GM23248 (cell line): ENCODE measurements around the gene ARHGEF11. TPM values are rescaled to one million over a fixed set of nuclear protein-coding genes. Genes with fewer than 3 reads are reported as not detected.

Source experiments
- DNase-seq: peaks from one replicate; pipeline ENCODE4 v3.0.0-alpha.2; 2015
- H2AFZ ChIP-seq: fragments of 200-600 bp; sonication (generic); 2 replicates; pipeline ENCODE4 v1.6.1; 2016; ENCODE audit warnings: antibody characterized with exemption
- H3F3A ChIP-seq: fragments of 200-600 bp; sonication (generic); 2 replicates; pipeline ENCODE4 v1.6.1; 2016; ENCODE audit warnings: mild to moderate bottlenecking, antibody characterized with exemption, mixed run types; ENCODE audit not compliant: insufficient read depth
- H3K27ac ChIP-seq: fragments of 200-600 bp; sonication (generic); 2 replicates; pipeline ENCODE4 v1.5.1; 2016; ENCODE audit warnings: mild to moderate bottlenecking
- H3K27me3 ChIP-seq: fragments of 200-600 bp; sonication (generic); replicated peaks from 2 replicates; pipeline ENCODE4 v1.6.1; 2016; ENCODE audit warnings: mild to moderate bottlenecking; ENCODE audit not compliant: insufficient read depth
- H3K36me3 ChIP-seq: fragments of 200-600 bp; sonication (generic); 2 replicates; pipeline ENCODE4 v1.6.1; 2016; ENCODE audit warnings: low read depth, mild to moderate bottlenecking
- H3K4me1 ChIP-seq: fragments of 200-600 bp; sonication (generic); 2 replicates; pipeline ENCODE4 v1.6.1; 2016; ENCODE audit warnings: mild to moderate bottlenecking; ENCODE audit not compliant: insufficient read depth
- H3K4me2 ChIP-seq: fragments of 200-600 bp; sonication (generic); one replicate; pipeline ENCODE4 v1.6.1; 2016; ENCODE audit warnings: mild to moderate bottlenecking; ENCODE audit not compliant: unreplicated experiment
- H3K4me3 ChIP-seq: fragments of 200-600 bp; sonication (generic); 2 replicates; pipeline ENCODE4 v1.5.1; 2016; ENCODE audit warnings: mild to moderate bottlenecking
- H3K79me2 ChIP-seq: fragments of 200-600 bp; sonication (generic); 2 replicates; pipeline ENCODE4 v1.6.1; 2016; ENCODE audit warnings: mild to moderate bottlenecking; ENCODE audit not compliant: insufficient read depth
- H3K9ac ChIP-seq: fragments of 200-600 bp; sonication (generic); 2 replicates; pipeline ENCODE4 v1.6.1; 2016; ENCODE audit warnings: mild to moderate bottlenecking
- H3K9me2 ChIP-seq: fragments of 200-600 bp; sonication (generic); 2 replicates; pipeline ENCODE4 v1.6.1; 2016; ENCODE audit warnings: mixed run types, mild to moderate bottlenecking, moderate library complexity; ENCODE audit not compliant: insufficient read depth
- H3K9me3 ChIP-seq: fragments of 200-600 bp; sonication (generic); one replicate; pipeline ENCODE4 v1.6.1; 2017; ENCODE audit warnings: low read depth
- H4K20me1 ChIP-seq: fragments of 200-600 bp; sonication (generic); 2 replicates; pipeline ENCODE4 v1.6.0; 2016; ENCODE audit not compliant: insufficient read depth
- EZH2 ChIP-seq: fragments of 200-600 bp; sonication (generic); IDR thresholded peaks from 2 replicates; pipeline ENCODE4 v1.6.1; 2018; ENCODE audit warnings: antibody characterized with exemption, mild to moderate bottlenecking; ENCODE audit not compliant: insufficient read depth, poor library complexity, severe bottlenecking
- EZH2phosphoT487 ChIP-seq: fragments of 200-600 bp; sonication (generic); IDR thresholded peaks from 2 replicates; pipeline ENCODE4 v1.6.1; 2018; ENCODE audit warnings: antibody characterized with exemption, moderate library complexity, mild to moderate bottlenecking, low read depth; ENCODE audit not compliant: insufficient read depth
- WGBS, 2 experiments: methylation state at CpG; one replicate each; pipeline ENCODE4 v1.1.6; 2015 to 2017; ENCODE audit warnings: low lambda C conversion rate in 2 of 2, low coverage in 1 of 2; ENCODE audit errors: missing lambda C conversion rate in 2 of 2; 5-methylcytosine and 5-hydroxymethylcytosine counted together
- in situ Hi-C: fragments of 300-500 bp; cut with MboI; formaldehyde crosslinking; loops from 2 replicates; pipeline ENCODE4 v1.15.0; 2020
- polyA plus RNA-seq: library from polyadenylated mRNA; unstranded; fragments of >200 nt; fragmentation: Nextera tagmentation; extraction: Ambion mirVana; gene quantifications from 2 replicates; pipeline ENCODE4 v1.2.1, GENCODE V29; 2016
- total RNA-seq: library from RNA; depleted of rRNA; stranded (reverse); fragments of >200 nt; shearing (Covaris generic); gene quantifications from 2 replicates; pipeline ENCODE4 v1.2.3, GENCODE V29; 2014

Gene ARHGEF11
- total and polyA plus RNA-seq, 2 experiments from 2014 or later: 13.3 to 23.0 TPM

DNA sequence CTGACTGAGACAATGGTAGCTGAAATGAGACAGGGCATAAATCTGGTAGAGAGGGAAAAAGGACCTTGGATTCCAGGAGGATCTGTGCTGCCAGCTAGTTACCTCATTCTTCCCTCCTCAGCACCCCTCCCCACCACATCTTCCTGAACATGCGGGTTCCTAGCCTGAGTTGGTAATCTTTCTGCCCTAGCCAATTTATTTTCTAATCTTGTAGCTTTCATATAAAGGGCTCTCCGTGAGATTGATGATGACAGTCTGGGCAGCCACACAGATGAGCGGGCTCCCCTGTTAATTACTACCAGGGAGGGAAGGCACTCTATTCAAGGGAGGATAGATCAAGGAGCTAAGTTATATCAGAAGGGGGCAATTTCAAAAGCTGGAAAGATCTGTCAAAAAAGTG, 20.2 kb downstream of the ARHGEF11 start:
- in situ Hi-C loops: no loop called here
- H2AFZ ChIP-seq: no peak overlapping the region
- no peak for DNase-seq
- H3F3A ChIP-seq: peaks cover 8% of the 10 kb centered on the region; the same call in 1 of the 2 replicates
- H3K9me2 ChIP-seq: no peaks in the 10 kb centered on the region
- H3K9me3 ChIP-seq: peaks cover 4% of the 10 kb centered on the region
- no peak overlapping the region for H3K9ac ChIP-seq
- H3K27ac ChIP-seq: no peak overlapping the region
- TF ChIP-seq EZH2: no peak
- TF ChIP-seq EZH2phosphoT487: no peak
- no peak overlapping the region for H3K4me3 ChIP-seq
- WGBS, 2 experiments: 27 to 38% methylated on average over 3 of the region's 3 CpGs
- no peaks in the 10 kb centered on the region for H3K27me3 ChIP-seq
- no peak overlapping the region for H3K4me2 ChIP-seq
- H3K36me3 ChIP-seq: 0 out of 2 replicates have a peak, but pooled peaks cover 12% of the 10 kb centered on the region
- H3K4me1 ChIP-seq: peaks cover 9% of the 10 kb centered on the region; the same call in 1 of the 2 replicates
- peaks cover 100% of the 10 kb centered on the region for H3K79me2 ChIP-seq
- H4K20me1 ChIP-seq: peaks cover 12% of the 10 kb centered on the region; the same call in 1 of the 2 replicates

DNA sequence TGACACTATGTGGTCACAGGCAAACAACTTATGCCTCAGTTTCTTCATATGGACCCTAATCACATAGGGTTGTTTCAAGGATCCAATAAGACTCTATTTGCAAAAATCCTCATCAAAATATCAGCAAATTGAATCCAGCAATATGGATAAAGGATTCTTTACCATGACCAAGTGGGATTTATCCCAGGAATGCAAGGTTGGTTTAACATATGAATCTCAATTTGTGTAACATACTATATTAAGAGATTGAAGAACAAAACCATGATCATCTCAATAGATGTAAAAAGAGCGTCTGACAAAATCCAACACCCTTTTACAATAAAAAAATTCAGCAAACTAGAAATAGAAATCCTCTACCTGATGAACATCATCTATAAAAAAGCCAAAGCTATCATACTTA, 23.9 kb downstream of the ARHGEF11 start:
- peaks cover 9% of the 10 kb centered on the region; the same call in 1 of the 2 replicates for H3K4me1 ChIP-seq
- in situ Hi-C loops: no loop called here
- peaks cover 4% of the 10 kb centered on the region for H3K9me3 ChIP-seq
- H3K9me2 ChIP-seq: no peaks in the 10 kb centered on the region
- H4K20me1 ChIP-seq: peaks cover 11% of the 10 kb centered on the region; the same call in 1 of the 2 replicates
- H3K79me2 ChIP-seq: peaks cover 100% of the 10 kb centered on the region
- H2AFZ ChIP-seq: no peak overlapping the region
- 0 out of 2 replicates have a peak, but pooled peaks cover 12% of the 10 kb centered on the region for H3K36me3 ChIP-seq
- H3K27me3 ChIP-seq: no peaks in the 10 kb centered on the region
- H3F3A ChIP-seq: peaks cover 7% of the 10 kb centered on the region; the same call in 1 of the 2 replicates
- H3K9ac ChIP-seq: no peak overlapping the region
- H3K4me2 ChIP-seq: no peak overlapping the region
- 90 to 100% methylated on average over 1 of the region's 1 CpG for WGBS, 2 experiments
- DNase-seq: no peak
- TF ChIP-seq EZH2 (no peak), EZH2phosphoT487 (no peak)
- no peak overlapping the region for H3K4me3 ChIP-seq
- no peak overlapping the region for H3K27ac ChIP-seq

DNA sequence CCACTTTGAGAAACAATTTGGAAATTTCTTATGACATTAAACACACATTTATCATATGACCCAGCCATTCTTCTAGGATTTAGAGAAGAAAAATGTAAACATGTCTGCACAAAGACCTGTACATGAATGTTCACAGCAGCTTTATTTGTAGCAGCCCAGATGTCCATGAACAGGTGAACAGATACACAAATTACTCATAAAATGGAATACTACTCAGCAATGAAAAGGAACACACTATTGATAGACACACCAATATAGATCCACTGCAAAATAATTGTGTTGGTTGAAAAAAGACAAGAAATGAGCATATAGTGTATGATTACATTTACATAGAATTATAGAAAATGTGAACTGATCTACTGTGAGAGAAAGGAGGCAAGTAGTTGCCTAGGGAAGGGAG, 26.1 kb downstream of the ARHGEF11 start:
- no peaks in the 10 kb centered on the region for H3K9me2 ChIP-seq
- no peaks in the 10 kb centered on the region for H3K4me1 ChIP-seq
- H3K4me3 ChIP-seq: no peak overlapping the region
- peaks cover 99% of the 10 kb centered on the region for H3K79me2 ChIP-seq
- no peak overlapping the region for H3K9ac ChIP-seq
- H3F3A ChIP-seq: no peaks in the 10 kb centered on the region
- in situ Hi-C loops: no loop called here
- DNase-seq: no peak
- TF ChIP-seq EZH2phosphoT487 (no peak), EZH2 (no peak)
- 0 out of 2 replicates have a peak, but pooled peaks cover 12% of the 10 kb centered on the region for H3K36me3 ChIP-seq
- no peak overlapping the region for H2AFZ ChIP-seq
- peaks cover 4% of the 10 kb centered on the region; the same call in 1 of the 2 replicates for H4K20me1 ChIP-seq
- no peak overlapping the region for H3K27ac ChIP-seq
- no peak overlapping the region for H3K4me2 ChIP-seq
- peaks cover 4% of the 10 kb centered on the region for H3K9me3 ChIP-seq
- no peaks in the 10 kb centered on the region for H3K27me3 ChIP-seq

DNA sequence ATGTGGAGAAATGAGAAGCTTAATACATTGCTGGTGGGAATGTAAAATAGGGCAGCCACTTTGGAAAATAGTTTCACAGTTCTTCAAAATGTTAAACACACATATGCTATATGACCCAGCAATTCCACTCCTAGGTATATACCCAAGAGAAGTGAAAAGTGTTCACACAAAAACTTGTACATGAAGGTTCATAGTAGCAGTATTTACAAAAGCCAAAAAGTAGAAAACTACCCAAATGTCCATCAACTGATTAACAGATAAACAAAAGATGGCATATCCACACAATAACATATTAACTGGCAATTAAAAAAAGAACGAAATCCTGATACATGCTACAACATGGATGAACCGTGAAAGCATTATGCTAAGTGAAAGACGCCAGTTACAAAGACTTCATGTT, 33.7 kb downstream of the ARHGEF11 start:
- Histone ChIP-seq H3K27me3 (no peaks in the 10 kb centered on the region), H3K4me2 (no peak overlapping the region), H3K27ac (no peak overlapping the region), H3K9me3 (no peaks in the 10 kb centered on the region), H3K9me2 (no peaks in the 10 kb centered on the region), H4K20me1 (peaks cover 13% of the 10 kb centered on the region; the same call in 1 of the 2 replicates), H3K9ac (no peak overlapping the region), H3K36me3 (no peaks in the 10 kb centered on the region), H3K4me3 (no peak overlapping the region), H3K79me2 (peaks cover 93% of the 10 kb centered on the region), H3F3A (peaks cover 5% of the 10 kb centered on the region; the same call in 1 of the 2 replicates), H3K4me1 (peaks cover 5% of the 10 kb centered on the region), H2AFZ (no peak overlapping the region)
- no peak for DNase-seq
- 94 to 98% methylated on average over 3 of the region's 3 CpGs for WGBS, 2 experiments
- in situ Hi-C loops: no loop called here
- no peak for TF ChIP-seq EZH2phosphoT487
- TF ChIP-seq EZH2: no peak

DNA sequence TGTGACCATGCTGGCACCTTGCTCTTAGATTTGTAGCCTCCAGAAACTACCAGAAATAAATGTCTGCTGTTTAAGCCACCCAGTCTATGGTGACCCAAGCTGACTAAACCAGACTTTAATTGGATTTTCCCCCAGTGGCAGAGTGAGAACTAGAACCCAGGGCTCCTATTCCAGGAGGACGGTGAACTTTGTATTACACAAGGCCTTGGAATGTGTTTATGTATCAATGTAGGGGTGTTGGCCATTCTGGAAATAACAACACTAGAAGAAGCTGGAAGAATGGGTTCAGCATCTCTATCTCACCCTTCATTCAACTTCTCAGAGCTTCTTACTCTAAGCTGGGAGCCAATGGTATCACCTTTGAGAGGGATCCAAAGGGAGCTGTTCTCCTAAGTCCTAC, 37.0 kb downstream of the ARHGEF11 start:
- Histone ChIP-seq H3K9me2 (no peaks in the 10 kb centered on the region), H3K4me3 (no peak overlapping the region), H3F3A (peaks cover 5% of the 10 kb centered on the region; the same call in 1 of the 2 replicates), H3K4me2 (peak overlapping the region; percentile 4), H3K36me3 (no peaks in the 10 kb centered on the region), H2AFZ (no peak overlapping the region), H3K9me3 (no peaks in the 10 kb centered on the region), H3K27ac (no peak overlapping the region), H3K4me1 (peaks cover 11% of the 10 kb centered on the region), H3K27me3 (no peaks in the 10 kb centered on the region), H4K20me1 (peaks cover 9% of the 10 kb centered on the region; the same call in 1 of the 2 replicates), H3K9ac (no peak overlapping the region), H3K79me2 (peaks cover 93% of the 10 kb centered on the region)
- peak; percentile 25 for DNase-seq
- 0 to 15% methylated on average over 1 of the region's 1 CpG for WGBS, 2 experiments
- TF ChIP-seq EZH2phosphoT487: no peak
- TF ChIP-seq EZH2: no peak
- in situ Hi-C loops: no loop called here
